H9 (cell line): Measurements from ENCODE around the gene B4GALNT1. TPM values are rescaled to one million over a fixed set of nuclear protein-coding genes. Genes with fewer than 3 reads are reported as not detected.
"Not testable (repeated sequence)": the region's sequence is repeated elsewhere in the genome, so short reads cannot be mapped to it uniquely, and the experiment has no call there.

Source experiments
- DNase-seq: peaks from one replicate; pipeline ENCODE4 v3.0.0-alpha.2; 2017
- H2AFZ ChIP-seq: one replicate; pipeline ENCODE4 v1.6.1; 2013; ENCODE audit warnings: mild to moderate bottlenecking, low read length, control low read depth, moderate library complexity
- H2AK5ac ChIP-seq: 2 replicates; pipeline ENCODE4 v1.6.1; 2013; ENCODE audit warnings: low read length, control low read depth, mixed read lengths; ENCODE audit not compliant: insufficient read length
- H2BK120ac ChIP-seq: one replicate; pipeline ENCODE4 v1.6.1; 2013; ENCODE audit warnings: low read depth, mild to moderate bottlenecking, low read length, control low read depth, inconsistent platforms; ENCODE audit not compliant: poor library complexity, severe bottlenecking
- H2BK12ac ChIP-seq: 2 replicates; pipeline ENCODE4 v1.6.1; 2013; ENCODE audit warnings: low read length, control low read depth, mixed read lengths, low read depth; ENCODE audit not compliant: insufficient read length
- H2BK15ac ChIP-seq: 2 replicates; pipeline ENCODE4 v1.6.1; 2013; ENCODE audit warnings: low read depth, low read length, control low read depth
- H2BK20ac ChIP-seq: one replicate; pipeline ENCODE4 v1.6.1; 2013; ENCODE audit warnings: low read depth, mild to moderate bottlenecking, low read length, control low read depth, inconsistent platforms; ENCODE audit not compliant: poor library complexity, severe bottlenecking
- H2BK5ac ChIP-seq: 2 replicates; pipeline ENCODE4 v1.6.1; 2013; ENCODE audit warnings: low read length, control low read depth, mixed read lengths; ENCODE audit not compliant: insufficient read length
- H3K14ac ChIP-seq: 2 replicates; pipeline ENCODE4 v1.6.1; 2013; ENCODE audit warnings: low read length, control low read depth; ENCODE audit not compliant: insufficient read depth
- H3K18ac ChIP-seq: 2 replicates; pipeline ENCODE4 v1.6.1; 2013; ENCODE audit warnings: low read depth, mild to moderate bottlenecking, mixed read lengths, low read length, control low read depth; ENCODE audit not compliant: insufficient read length
- H3K23ac ChIP-seq: 2 replicates; pipeline ENCODE4 v1.6.1; 2013; ENCODE audit warnings: low read length, control low read depth, mixed read lengths, low read depth; ENCODE audit not compliant: insufficient read length
- H3K23me2 ChIP-seq: 2 replicates; pipeline ENCODE4 v1.6.1; 2013; ENCODE audit warnings: low read depth, mild to moderate bottlenecking, mixed read lengths, low read length, control low read depth; ENCODE audit not compliant: insufficient read length, poor library complexity, severe bottlenecking
- H3K27ac ChIP-seq: 2 replicates; pipeline ENCODE4 v1.5.1; 2013; ENCODE audit warnings: low read length, control low read depth, mixed read lengths, low read depth; ENCODE audit not compliant: insufficient read length
- H3K27me3 ChIP-seq: 2 replicates; pipeline ENCODE4 v1.6.1; 2013; ENCODE audit warnings: low read length, control low read depth, inconsistent platforms; ENCODE audit not compliant: insufficient read depth
- H3K4ac ChIP-seq: 2 replicates; pipeline ENCODE4 v1.6.1; 2013; ENCODE audit warnings: low read depth, mild to moderate bottlenecking, control low read depth, inconsistent platforms, low read length, moderate library complexity
- H3K4me1 ChIP-seq: 2 replicates; pipeline ENCODE4 v1.6.1; 2013; ENCODE audit warnings: low read length, control low read depth, inconsistent platforms; ENCODE audit not compliant: insufficient read depth
- H3K4me2 ChIP-seq: 2 replicates; pipeline ENCODE4 v1.6.1; 2013; ENCODE audit warnings: low read length, control low read depth, mixed read lengths; ENCODE audit not compliant: insufficient read length, insufficient read depth
- H3K56ac ChIP-seq: 2 replicates; pipeline ENCODE4 v1.6.1; 2013; ENCODE audit warnings: low read depth, mild to moderate bottlenecking, mixed read lengths, low read length, control low read depth; ENCODE audit not compliant: insufficient read length
- H3K79me1 ChIP-seq: 2 replicates; pipeline ENCODE4 v1.6.1; 2013; ENCODE audit warnings: low read depth, mild to moderate bottlenecking, moderate library complexity, low read length, control low read depth, inconsistent platforms; ENCODE audit not compliant: insufficient read depth, poor library complexity, severe bottlenecking
- H3K79me2 ChIP-seq: 2 replicates; pipeline ENCODE4 v1.6.1; 2013; ENCODE audit warnings: low read length, control low read depth, inconsistent platforms; ENCODE audit not compliant: insufficient read depth
- H3K9ac ChIP-seq: 2 replicates; pipeline ENCODE4 v1.6.1; 2013; ENCODE audit warnings: low read length, control low read depth, mixed read lengths; ENCODE audit not compliant: insufficient read length; ENCODE audit errors: extremely low read depth
- H3K9me3 ChIP-seq: one replicate; pipeline ENCODE4 v1.6.1; 2013; ENCODE audit warnings: low read depth, low read length, inconsistent platforms; ENCODE audit not compliant: control insufficient read depth
- H3T11ph ChIP-seq: one replicate; pipeline ENCODE4 v1.6.1; 2013; ENCODE audit warnings: mild to moderate bottlenecking, low read length, control low read depth, inconsistent platforms
- H4K20me1 ChIP-seq: one replicate; pipeline ENCODE4 v1.6.1; 2013; ENCODE audit not compliant: control insufficient read depth, insufficient read length, insufficient read depth
- H4K5ac ChIP-seq: 2 replicates; pipeline ENCODE4 v1.6.1; 2013; ENCODE audit warnings: low read depth, mild to moderate bottlenecking, mixed read lengths, low read length, control low read depth; ENCODE audit not compliant: insufficient read length
- H4K8ac ChIP-seq: replicated peaks from 2 replicates; pipeline ENCODE4 v1.6.1; 2013; ENCODE audit warnings: low read length, control low read depth, mixed read lengths, low read depth; ENCODE audit not compliant: insufficient read length
- H4K91ac ChIP-seq: 2 replicates; pipeline ENCODE4 v1.6.1; 2013; ENCODE audit warnings: low read depth, mild to moderate bottlenecking, moderate library complexity, mixed read lengths, low read length, control low read depth; ENCODE audit not compliant: insufficient read length
- H3K27ac Mint-ChIP-seq, 3 experiments: 2 replicates in 2 of 3; 3 replicates in 1 of 3; pipeline ENCODE4 v1.8.0; 2020 to 2021; ENCODE audit warnings: mixed read lengths in 3 of 3, mild to moderate bottlenecking in 1 of 3, moderate library complexity in 1 of 3
- H3K27me3 Mint-ChIP-seq: 2 replicates; pipeline ENCODE4 v1.8.0; 2021; ENCODE audit warnings: low read depth, mild to moderate bottlenecking, moderate library complexity, mixed read lengths
- H3K36me3 Mint-ChIP-seq, 3 experiments: 2 replicates in 2 of 3; 3 replicates in 1 of 3; pipeline ENCODE4 v1.8.0; 2020 to 2021; ENCODE audit warnings: low read depth in 3 of 3, mixed read lengths in 3 of 3; ENCODE audit not compliant: insufficient read depth in 1 of 3
- H3K4me1 Mint-ChIP-seq, 2 experiments: 2 replicates each; pipeline ENCODE4 v1.8.0; 2020; ENCODE audit warnings: mixed read lengths in 2 of 2
- H3K4me3 Mint-ChIP-seq, 2 experiments: 2 replicates in 1 of 2; 3 replicates in 1 of 2; pipeline ENCODE4 v1.8.0; 2020 to 2021; ENCODE audit warnings: mild to moderate bottlenecking in 2 of 2, mixed read lengths in 2 of 2, moderate library complexity in 1 of 2
- H3K9me3 Mint-ChIP-seq, 2 experiments: 2 replicates in 1 of 2; 3 replicates in 1 of 2; pipeline ENCODE4 v1.8.0; 2020; ENCODE audit warnings: mild to moderate bottlenecking in 2 of 2, mixed read lengths in 2 of 2, moderate library complexity in 1 of 2
- CTCF ChIP-seq: fragments of 200-600 bp; sonication (generic); conservative IDR thresholded peaks from 3 replicates; pipeline ENCODE4 v1.8.0; 2021; ENCODE audit warnings: antibody characterized with exemption, mild to moderate bottlenecking
- WGBS: extraction: QIAGEN DNeasy Blood & Tissue Kit; methylation state at CpG from one replicate; pipeline ENCODE4 v1.1.7; 2013; ENCODE audit warnings: missing lambda C conversion rate, low lambda C conversion rate, mixed read lengths; ENCODE audit not compliant: insufficient read length; ENCODE audit errors: extremely low coverage; 5-methylcytosine and 5-hydroxymethylcytosine counted together
- total RNA-seq: library from RNA; stranded (reverse); gene quantifications from 2 replicates; pipeline ENCODE4 v1.2.1, GENCODE V29; 2021

The B4GALNT1 gene
- total RNA-seq, 1 experiment from 2014 or later = 2.3 TPM

DNA sequence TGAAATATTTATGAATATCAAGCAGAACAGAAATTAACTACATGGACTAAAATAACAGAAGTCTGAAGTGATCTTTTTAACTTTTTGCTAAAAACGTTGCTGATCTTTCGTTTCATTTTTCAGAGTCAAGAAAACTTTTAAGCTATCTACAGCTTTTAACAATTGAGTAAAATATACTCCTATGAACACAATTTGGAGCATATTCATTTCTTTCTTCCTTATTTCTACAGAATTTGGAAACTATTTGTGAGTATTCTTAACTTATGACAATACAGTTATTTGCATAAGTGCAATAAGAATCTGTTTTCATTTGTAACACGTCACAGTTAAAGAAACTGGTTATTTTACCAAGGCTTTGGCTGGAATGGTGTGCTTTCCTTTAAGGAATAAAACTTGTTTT, 21.0 kb upstream of the B4GALNT1 start:
- Histone ChIP-seq H2BK12ac (no peak overlapping the region), H2AK5ac (no peak overlapping the region), H3K9ac (no peak overlapping the region), H3K27me3 (no peaks in the 10 kb centered on the region), H2AFZ (no peak overlapping the region), H4K91ac (no peak overlapping the region), H3K27ac (no peak overlapping the region), H2BK120ac (no peak overlapping the region), H2BK15ac (no peak overlapping the region), H3K56ac (no peak overlapping the region), H3K79me1 (no peaks in the 10 kb centered on the region), H3K14ac (no peak overlapping the region), H3K9me3 (no peaks in the 10 kb centered on the region), H3K23me2 (no peaks in the 10 kb centered on the region), H2BK5ac (no peak overlapping the region), H3K23ac (no peak overlapping the region), H4K8ac (no peak overlapping the region), H4K5ac (no peak overlapping the region), H3K4ac (no peak overlapping the region), H3K79me2 (no peaks in the 10 kb centered on the region), H3K4me1 (no peaks in the 10 kb centered on the region), H4K20me1 (no peaks in the 10 kb centered on the region), H3T11ph (no peak overlapping the region), H3K4me2 (no peak overlapping the region), H3K18ac (no peak overlapping the region), H2BK20ac (no peak overlapping the region)
- no CpG with 5 or more reads among the region's 3 CpGs for WGBS
- Mint-ChIP-seq H3K9me3 (peaks cover 51 to 52% of the 10 kb centered on the region in 2 experiments), H3K27me3 (peaks cover 18% of the 10 kb centered on the region), H3K36me3 (peaks cover 0 to 12% (median 4%) of the 10 kb centered on the region in 3 experiments; a peak in 3 of 7 replicates), H3K4me3 (no peak overlapping the region), H3K27ac (no peak overlapping the region), H3K4me1 (no peaks in the 10 kb centered on the region)
- no peak for TF ChIP-seq CTCF
- DNase-seq = no peak

- H3K27ac Mint-ChIP-seq, H3K56ac ChIP-seq, H2BK120ac ChIP-seq, H3K4me2 ChIP-seq, H2BK20ac ChIP-seq, H3K4me3 Mint-ChIP-seq, H4K20me1 ChIP-seq, H2BK12ac ChIP-seq, H2BK5ac ChIP-seq, H2AK5ac ChIP-seq, H3T11ph ChIP-seq, H3K27ac ChIP-seq, DNase-seq, H3K27me3 Mint-ChIP-seq, H3K9me3 ChIP-seq, H4K8ac ChIP-seq, H3K23ac ChIP-seq, H2BK15ac ChIP-seq, H3K9ac ChIP-seq, H3K18ac ChIP-seq, H2AFZ ChIP-seq, H4K91ac ChIP-seq, H3K4me1 Mint-ChIP-seq, H3K23me2 ChIP-seq, H4K5ac ChIP-seq, H3K36me3 Mint-ChIP-seq, H3K79me1 ChIP-seq, H3K27me3 ChIP-seq, H3K4me1 ChIP-seq, H3K4ac ChIP-seq, H3K14ac ChIP-seq, H3K79me2 ChIP-seq: not testable (repeated sequence)
- no CpG with 5 or more reads among the region's 15 CpGs for WGBS
- H3K9me3 Mint-ChIP-seq = peaks cover 36 to 38% of the 10 kb centered on the region in 2 experiments
Observed at GRCh38 chr12:57646659-57647049, 13.7 kb upstream of the B4GALNT1 start.
